A673 (cell line): ENCODE results near the gene DNAL4. TPM values are rescaled to one million over a fixed set of nuclear protein-coding genes. Genes with fewer than 3 reads are reported as not detected.

Experiments
- BruUV-seq: library from RNA; stranded (reverse); fragments of 400-500 nt; replicated peaks from 2 replicates; lab custom pipeline; 2021; lab: Mats Ljungman, UMichigan
- CTCF ChIA-PET: fragments of 300-600 bp; sonication (Branson Sonifier 250); formaldehyde crosslinking; loops from one replicate; lab custom pipeline; 2022; ENCODE audit warnings: antibody characterized with exemption; lab: Charles Lee
- POLR2A ChIA-PET: fragments of 300-600 bp; sonication (Branson Sonifier 250); formaldehyde crosslinking; loops from one replicate; lab custom pipeline; 2022; ENCODE audit warnings: antibody characterized with exemption; ENCODE audit not compliant: low non-redundant PET; lab: Charles Lee
- DNase-seq: peaks from one replicate; pipeline ENCODE4 v3.0.0-alpha.2; 2015; ENCODE audit warnings: low spot score
- H3K27ac ChIP-seq: fragments of 200-600 bp; sonication (generic); 2 replicates; pipeline ENCODE4 v1.5.1; 2016; ENCODE audit warnings: mixed run types, low read depth, mild to moderate bottlenecking, mixed read lengths, antibody characterized with exemption, low read length; ENCODE audit not compliant: poor library complexity, severe bottlenecking
- H3K27me3 ChIP-seq: fragments of 200-600 bp; sonication (generic); replicated peaks from 2 replicates; pipeline ENCODE4 v1.6.1; 2017; ENCODE audit warnings: mixed run types, low read depth, mild to moderate bottlenecking, mixed read lengths, antibody characterized with exemption, low read length; ENCODE audit not compliant: insufficient read depth, poor library complexity
- H3K36me3 ChIP-seq: fragments of 200-600 bp; sonication (generic); 2 replicates; pipeline ENCODE4 v1.6.1; 2016; ENCODE audit warnings: mixed run types, mild to moderate bottlenecking, mixed read lengths, antibody characterized with exemption, low read length; ENCODE audit not compliant: insufficient read depth, poor library complexity, severe bottlenecking
- H3K4me1 ChIP-seq: fragments of 200-600 bp; sonication (generic); 2 replicates; pipeline ENCODE4 v1.6.1; 2017; ENCODE audit warnings: mixed run types, mild to moderate bottlenecking, mixed read lengths, antibody characterized with exemption, low read length; ENCODE audit not compliant: insufficient read depth, poor library complexity, severe bottlenecking
- H3K4me3 ChIP-seq: fragments of 200-600 bp; sonication (generic); 2 replicates; pipeline ENCODE4 v1.5.1; 2016; ENCODE audit warnings: low read depth, mixed run types, mild to moderate bottlenecking, mixed read lengths, low read length; ENCODE audit not compliant: poor library complexity, severe bottlenecking
- H3K9me3 ChIP-seq: fragments of 200-600 bp; sonication (generic); 2 replicates; pipeline ENCODE4 v1.6.1; 2016; ENCODE audit warnings: mixed run types, low read depth, mild to moderate bottlenecking, mixed read lengths, antibody characterized with exemption, low read length; ENCODE audit not compliant: poor library complexity, severe bottlenecking
- EZH2 ChIP-seq: fragments of 200-600 bp; sonication (generic); IDR thresholded peaks from 2 replicates; pipeline ENCODE4 v1.6.1; 2017; ENCODE audit warnings: borderline replicate concordance, low read depth, mild to moderate bottlenecking, mixed read lengths, antibody characterized with exemption, low read length; ENCODE audit not compliant: poor library complexity, severe bottlenecking
- intact Hi-C: fragments of 100-400 bp; cut with micrococcal nuclease; formaldehyde crosslinking; loops from one replicate; pipeline ENCODE4 v1.10.0; 2022; ENCODE audit not compliant: unreplicated experiment
- total RNA-seq: library from RNA; stranded (reverse); gene quantifications from 2 replicates; pipeline ENCODE4 v1.2.3, GENCODE V29; 2021
- TF ChIP-seq, protein P1 (sequence below): fragments of 300-800, 200-600 bp; sonication (generic); conservative IDR thresholded peaks from 2 replicates; pipeline ENCODE4 v1.5.1; 2017; ENCODE audit warnings: low read depth, mild to moderate bottlenecking, antibody characterized with exemption, low read length, moderate library complexity, mixed read lengths

Gene DNAL4
- total RNA-seq, 1 experiment from 2014 or later, result 59.1 TPM

DNA sequence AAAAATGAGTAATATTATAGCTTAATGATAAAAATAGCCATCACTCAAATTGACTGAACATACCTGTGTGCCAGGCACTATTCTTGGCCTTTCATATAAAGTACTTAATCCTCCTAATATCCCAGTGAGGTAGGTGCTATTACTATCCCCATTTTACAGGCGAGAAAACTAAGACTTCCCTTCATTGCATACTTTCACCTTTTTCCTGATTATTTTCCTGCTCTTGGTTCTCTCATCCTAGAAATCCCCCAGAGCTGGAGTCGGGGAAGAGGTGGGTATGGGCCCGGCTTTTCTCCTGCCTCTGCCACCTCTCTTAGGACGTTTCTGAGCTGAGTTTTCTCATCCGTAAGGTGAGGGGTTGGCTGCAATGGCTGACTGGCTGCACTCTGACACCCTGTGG, 47.7 kb upstream of the DNAL4 start:
- CTCF ChIA-PET, result no interaction called here
- H3K27ac ChIP-seq, result peak overlapping the region; percentile 47
- H3K4me1 ChIP-seq, result peaks cover 33% of the 10 kb centered on the region
- TF ChIP-seq, protein P1, sequence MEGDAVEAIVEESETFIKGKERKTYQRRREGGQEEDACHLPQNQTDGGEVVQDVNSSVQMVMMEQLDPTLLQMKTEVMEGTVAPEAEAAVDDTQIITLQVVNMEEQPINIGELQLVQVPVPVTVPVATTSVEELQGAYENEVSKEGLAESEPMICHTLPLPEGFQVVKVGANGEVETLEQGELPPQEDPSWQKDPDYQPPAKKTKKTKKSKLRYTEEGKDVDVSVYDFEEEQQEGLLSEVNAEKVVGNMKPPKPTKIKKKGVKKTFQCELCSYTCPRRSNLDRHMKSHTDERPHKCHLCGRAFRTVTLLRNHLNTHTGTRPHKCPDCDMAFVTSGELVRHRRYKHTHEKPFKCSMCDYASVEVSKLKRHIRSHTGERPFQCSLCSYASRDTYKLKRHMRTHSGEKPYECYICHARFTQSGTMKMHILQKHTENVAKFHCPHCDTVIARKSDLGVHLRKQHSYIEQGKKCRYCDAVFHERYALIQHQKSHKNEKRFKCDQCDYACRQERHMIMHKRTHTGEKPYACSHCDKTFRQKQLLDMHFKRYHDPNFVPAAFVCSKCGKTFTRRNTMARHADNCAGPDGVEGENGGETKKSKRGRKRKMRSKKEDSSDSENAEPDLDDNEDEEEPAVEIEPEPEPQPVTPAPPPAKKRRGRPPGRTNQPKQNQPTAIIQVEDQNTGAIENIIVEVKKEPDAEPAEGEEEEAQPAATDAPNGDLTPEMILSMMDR, result no peak
- TF ChIP-seq EZH2, result no peak
- BruUV-seq, result no TSS peak
- intact Hi-C loops, result no loop called here
- H3K4me3 ChIP-seq, result peak overlapping the region; percentile 98
- no peaks in the 10 kb centered on the region for H3K9me3 ChIP-seq
- no peaks in the 10 kb centered on the region for H3K27me3 ChIP-seq
- POLR2A ChIA-PET, result no interaction called here
- peaks cover 2% of the 10 kb centered on the region for H3K36me3 ChIP-seq
- no peak for DNase-seq

DNA sequence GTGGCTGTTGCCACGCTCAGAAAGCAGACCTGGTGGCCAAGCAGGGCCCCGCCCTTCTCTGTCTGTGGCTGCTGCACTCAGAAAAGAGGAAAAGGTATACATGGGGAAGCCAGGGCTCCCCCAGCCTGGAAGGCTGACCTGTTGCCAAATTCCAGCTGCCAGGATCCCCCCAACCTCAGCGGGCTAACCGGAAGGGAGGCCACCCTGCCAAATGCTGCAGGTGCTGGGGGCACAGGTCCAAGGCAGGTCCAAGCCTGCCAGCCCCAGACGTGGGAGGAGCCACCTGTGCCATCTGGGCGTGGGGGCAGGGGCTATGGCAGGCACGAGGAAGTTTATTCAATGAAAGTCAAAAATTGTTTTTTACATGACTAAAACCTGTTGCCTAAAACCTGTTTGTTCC, 47.3 kb upstream of the DNAL4 start:
- Histone ChIP-seq H3K27ac (peak overlapping the region; percentile 47), H3K4me1 (peaks cover 33% of the 10 kb centered on the region), H3K36me3 (peaks cover 2% of the 10 kb centered on the region), H3K9me3 (no peaks in the 10 kb centered on the region), H3K27me3 (no peaks in the 10 kb centered on the region), H3K4me3 (peak overlapping the region; percentile 98)
- ChIA-PET POLR2A (no interaction called here), CTCF (no interaction called here)
- BruUV-seq, result TSS peak; percentile 30
- no peak for DNase-seq
- intact Hi-C loops, result no loop called here
- no peak for TF ChIP-seq EZH2
- TF ChIP-seq, protein P1, result no peak

DNA sequence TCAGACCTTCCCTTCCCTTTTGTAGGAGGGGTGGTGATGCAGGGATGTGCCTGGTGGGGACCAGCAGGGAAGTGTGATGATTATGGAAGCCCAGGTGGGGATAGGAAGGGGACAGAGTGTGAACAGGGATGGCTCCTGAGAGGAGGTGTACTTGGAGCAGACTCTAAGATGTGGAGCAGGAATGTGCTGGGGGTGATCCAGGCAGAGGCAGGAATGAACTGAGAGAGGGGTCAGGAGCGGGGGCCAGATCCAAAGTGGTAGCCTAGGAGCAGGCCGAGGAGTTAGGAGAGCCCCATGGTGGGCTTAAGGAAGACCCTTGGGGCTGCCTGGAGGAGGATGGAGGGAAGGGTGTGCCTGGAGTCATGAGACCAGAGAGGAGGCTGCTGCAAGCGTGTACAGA, 46.2 kb upstream of the DNAL4 start:
- intact Hi-C loops, result no loop called here
- TF ChIP-seq, protein P1, result no peak
- TF ChIP-seq EZH2, result no peak
- peak overlapping the region; percentile 31 for H3K27ac ChIP-seq
- POLR2A ChIA-PET, result interaction anchor here (0.6 kb wide), 1 partner anchor 20 kb away, joined by 4 read pairs; no protein-coding TSS in a partner anchor
- no TSS peak for BruUV-seq
- peaks cover 6% of the 10 kb centered on the region for H3K36me3 ChIP-seq
- no peaks in the 10 kb centered on the region for H3K27me3 ChIP-seq
- H3K9me3 ChIP-seq, result no peaks in the 10 kb centered on the region
- peaks cover 33% of the 10 kb centered on the region for H3K4me1 ChIP-seq
- H3K4me3 ChIP-seq, result peak overlapping the region; percentile 98
- CTCF ChIA-PET, result no interaction called here
- DNase-seq, result no peak
